Measurements from ENCODE around the gene ARV1.
"Not testable (repeated sequence)": the region's sequence is repeated elsewhere in the genome, so short reads cannot be mapped to it uniquely, and the experiment has no call there.

Gene ARV1

DNA sequence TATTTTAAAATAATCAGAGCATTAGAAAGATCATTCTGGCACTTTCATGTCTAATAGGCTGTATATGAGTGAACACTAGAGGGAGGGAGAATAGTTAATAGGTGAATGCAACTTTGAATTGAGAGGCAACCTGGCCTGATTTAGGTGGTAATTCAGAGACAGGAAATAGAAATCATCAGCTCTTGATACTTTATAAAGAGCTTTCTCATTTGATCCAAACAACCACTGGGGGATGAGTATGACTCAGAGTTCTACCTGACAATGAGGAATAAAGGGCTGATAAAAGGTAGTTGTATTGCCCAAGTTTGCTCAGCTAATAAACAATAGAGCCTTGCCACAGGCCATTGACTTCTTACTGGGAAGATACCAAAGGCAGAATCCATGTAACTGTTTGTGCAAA, 66.4 kb downstream of the ARV1 start:
- DNase-seq = no peak

DNA sequence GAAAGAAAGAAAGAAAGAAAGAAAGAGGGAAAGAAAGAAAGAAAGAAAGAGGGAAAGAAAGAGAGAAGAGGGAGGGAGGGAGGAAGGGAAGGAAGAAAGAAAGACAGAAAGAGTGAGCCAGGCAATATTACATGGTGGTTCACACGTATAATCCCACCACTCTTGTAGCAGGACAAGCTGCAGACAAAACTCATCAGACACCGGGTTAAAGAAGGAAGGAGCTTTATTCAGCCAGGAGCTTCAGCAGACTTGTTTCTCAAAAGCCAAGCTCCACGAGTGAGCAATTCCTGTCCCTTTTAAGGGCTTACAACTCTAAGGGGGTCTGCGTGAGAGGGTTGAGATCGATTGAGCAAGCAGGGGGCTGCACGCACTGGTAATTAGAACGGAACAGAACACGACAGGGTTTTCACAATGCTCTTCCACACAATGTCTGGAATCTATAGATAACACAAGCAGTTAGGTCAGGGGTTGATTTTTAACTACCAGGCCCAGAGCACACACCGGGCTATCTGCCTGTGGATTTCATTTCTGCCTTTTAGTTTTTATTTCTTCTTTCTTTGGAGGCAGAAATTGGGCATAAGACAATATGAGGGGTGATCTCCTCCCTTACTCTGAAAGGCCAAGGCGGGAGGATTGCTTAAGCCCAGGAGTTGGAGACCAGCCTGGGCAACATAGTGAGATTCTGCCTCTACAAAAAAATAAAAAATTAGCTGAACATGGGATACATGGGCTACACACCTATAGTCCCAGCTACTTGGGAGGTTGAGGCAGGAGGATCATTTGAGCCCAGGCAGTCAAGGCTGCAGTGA, 67.2 kb downstream of the ARV1 start:
- DNase-seq = not testable (repeated sequence)

- DNase-seq = no peak
These were observed 68.0 kb downstream of the ARV1 start for GRCh38 chr1:231046730-231047395.

DNA sequence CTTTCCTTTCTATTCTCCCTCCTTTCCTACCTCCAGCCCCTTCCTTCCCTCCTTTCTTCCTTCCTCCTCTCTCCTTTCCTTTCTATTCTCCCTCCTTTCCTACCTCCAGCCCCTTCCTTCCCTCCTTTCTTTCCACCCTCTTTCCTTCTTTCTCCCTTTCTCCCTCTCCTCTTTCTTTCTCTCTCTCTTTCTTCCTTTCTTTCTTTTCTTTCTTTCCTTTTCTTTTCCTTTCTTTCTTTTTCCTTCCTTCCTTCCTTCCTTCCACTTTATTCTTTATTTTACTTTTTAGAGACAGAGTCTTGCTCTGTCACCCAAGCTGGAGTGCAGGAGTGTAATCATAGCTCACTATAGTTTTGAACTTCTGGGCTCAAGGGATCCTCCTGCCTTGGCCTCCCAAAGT, 68.6 kb downstream of the ARV1 start:
- DNase-seq = not testable (repeated sequence)

- not testable (repeated sequence) for DNase-seq
These were observed 69.5 kb downstream of the ARV1 start for GRCh38 chr1:231048419-231048818.

GRCh38 chr1:231049121-231049979, 70.5 kb downstream of the ARV1 start:
- DNase-seq = no peak

Measured in effector CD8-positive, alpha-beta T cell (primary cell).